PC-3 (cell line): Measurements from ENCODE around the gene RABL6. TPM values are rescaled to one million over a fixed set of nuclear protein-coding genes. Genes with fewer than 3 reads are reported as not detected.

Source experiments
- ATAC-seq: fragments of 200-7000 bp; cut with Tn5 transposase; 2 replicates; pipeline ENCODE4 v1.9.1; 2020; ENCODE audit warnings: mild to moderate bottlenecking, moderate library complexity
- BruUV-seq: library from RNA; stranded (reverse); fragments of 400-500 nt; replicated peaks from 2 replicates; lab custom pipeline; 2021; lab: Mats Ljungman, UMichigan
- CTCF ChIA-PET: fragments of 300-600 bp; sonication (Branson Sonifier 250); formaldehyde crosslinking; loops from one replicate; lab custom pipeline; 2022; ENCODE audit warnings: antibody characterized with exemption; lab: Charles Lee
- POLR2A ChIA-PET: fragments of 300-600 bp; sonication (Branson Sonifier 250); formaldehyde crosslinking; loops from one replicate; lab custom pipeline; 2022; ENCODE audit warnings: antibody characterized with exemption; ENCODE audit not compliant: unreplicated experiment; lab: Charles Lee
- DNase-seq: peaks from one replicate; pipeline ENCODE4 v3.0.0-alpha.2; 2015
- H2AFZ ChIP-seq: fragments of 300-600 bp; sonication (generic); 2 replicates; pipeline ENCODE4 v1.6.0; 2016; ENCODE audit warnings: antibody characterized with exemption, low read length
- H3F3A ChIP-seq: fragments of 300-600 bp; sonication (generic); one replicate; pipeline ENCODE4 v1.6.0; 2017; ENCODE audit warnings: antibody characterized with exemption, low read length, control low read depth, mild to moderate bottlenecking; ENCODE audit not compliant: unreplicated experiment
- H3K27ac ChIP-seq: fragments of 300-600 bp; sonication (generic); 2 replicates; pipeline ENCODE4 v1.5.1; 2016; ENCODE audit warnings: mild to moderate bottlenecking, low read length
- H3K27me3 ChIP-seq: fragments of 300-600 bp; sonication (generic); 2 replicates; pipeline ENCODE4 v1.6.1; 2016; ENCODE audit warnings: low read length, mixed read lengths
- H3K36me3 ChIP-seq: fragments of 300-600 bp; sonication (generic); 2 replicates; pipeline ENCODE4 v1.6.1; 2016; ENCODE audit warnings: low read depth, mixed run types, low read length, mixed read lengths
- H3K4me1 ChIP-seq: fragments of 300-600 bp; sonication (generic); 2 replicates; pipeline ENCODE4 v1.5.1; 2016; ENCODE audit warnings: low read length; ENCODE audit not compliant: insufficient read depth
- H3K4me2 ChIP-seq: fragments of 300-600 bp; sonication (generic); 2 replicates; pipeline ENCODE4 v1.6.0; 2016; ENCODE audit warnings: low read length
- H3K4me3 ChIP-seq: fragments of 300-600 bp; sonication (generic); 2 replicates; pipeline ENCODE4 v1.5.1; 2016; ENCODE audit warnings: mild to moderate bottlenecking, low read length, mixed read lengths
- H3K79me2 ChIP-seq: fragments of 300-600 bp; sonication (generic); 2 replicates; pipeline ENCODE4 v1.6.1; 2017; ENCODE audit warnings: low read length, mixed read lengths
- H3K9ac ChIP-seq: fragments of 300-600 bp; sonication (generic); 2 replicates; pipeline ENCODE4 v1.6.0; 2016; ENCODE audit warnings: mild to moderate bottlenecking, low read length
- H3K9me2 ChIP-seq: fragments of 300-600 bp; sonication (generic); replicated peaks from 2 replicates; pipeline ENCODE4 v1.6.1; 2016; ENCODE audit warnings: mixed run types, low read length, mixed read lengths
- H3K9me3 ChIP-seq: fragments of 300-600 bp; sonication (generic); 2 replicates; pipeline ENCODE4 v1.6.1; 2016; ENCODE audit warnings: low read length, mixed read lengths
- H4K20me1 ChIP-seq: fragments of 300-600 bp; sonication (generic); 2 replicates; pipeline ENCODE4 v1.6.1; 2016; ENCODE audit warnings: low read length, mixed read lengths
- CTCF ChIP-seq: fragments of 300-600 bp; sonication (generic); conservative IDR thresholded peaks from 2 replicates; pipeline ENCODE4 v1.5.1; 2017; ENCODE audit warnings: antibody characterized with exemption, low read depth, mild to moderate bottlenecking, low read length
- EZH2 ChIP-seq: fragments of 300-600 bp; sonication (generic); IDR thresholded peaks from one replicate; pipeline ENCODE4 v1.6.1; 2017; ENCODE audit warnings: antibody characterized with exemption, mild to moderate bottlenecking, low read length; ENCODE audit not compliant: unreplicated experiment
- EZH2phosphoT487 ChIP-seq: fragments of 300-600 bp; sonication (generic); IDR thresholded peaks from 2 replicates; pipeline ENCODE4 v1.6.1; 2018; ENCODE audit warnings: mild to moderate bottlenecking, antibody characterized with exemption, low read length, borderline replicate concordance
- intact Hi-C: fragments of 100-400 bp; cut with micrococcal nuclease; formaldehyde crosslinking; loops from 2 replicates; pipeline ENCODE4 v1.9.0; 2023
- total RNA-seq: library from RNA; depleted of rRNA; stranded (reverse); fragments of >200 nt; gene quantifications from 2 replicates; pipeline ENCODE4 v1.2.3, GENCODE V29; 2014

RABL6 gene
- total RNA-seq, 1 experiment from 2014 or later, result 84.3 TPM

- H3K36me3 ChIP-seq, result no peaks in the 10 kb centered on the region
- no peak overlapping the region for H3K27ac ChIP-seq
- CTCF ChIA-PET, result no interaction called here
- DNase-seq (no peak), ATAC-seq (no peak)
- H3K9ac ChIP-seq, result no peak overlapping the region
- H3K4me3 ChIP-seq, result no peak overlapping the region
- 0 out of 2 replicates have a peak, but pooled peaks cover 3% of the 10 kb centered on the region for H3K9me3 ChIP-seq
- no peak overlapping the region for H3K4me2 ChIP-seq
- TF ChIP-seq EZH2, result no peak
- TF ChIP-seq CTCF, result no peak
- TF ChIP-seq EZH2phosphoT487, result no peak
- no peaks in the 10 kb centered on the region for H3F3A ChIP-seq
- H2AFZ ChIP-seq, result no peak overlapping the region
- POLR2A ChIA-PET, result no interaction called here
- BruUV-seq, result no TSS peak
- no peaks in the 10 kb centered on the region for H3K27me3 ChIP-seq
- H3K79me2 ChIP-seq, result no peaks in the 10 kb centered on the region
- no peaks in the 10 kb centered on the region for H3K9me2 ChIP-seq
- intact Hi-C loops, result no loop called here
- H3K4me1 ChIP-seq, result no peaks in the 10 kb centered on the region
- no peaks in the 10 kb centered on the region for H4K20me1 ChIP-seq
Observed at GRCh38 chr9:136875155-136875554, 67.4 kb downstream of the RABL6 start.

- TF ChIP-seq EZH2phosphoT487, result no peak
- DNase-seq (no peak), ATAC-seq (no peak)
- H2AFZ ChIP-seq, result no peak overlapping the region
- no peaks in the 10 kb centered on the region for H3F3A ChIP-seq
- CTCF ChIA-PET, result no interaction called here
- H3K27ac ChIP-seq, result no peak overlapping the region
- no TSS peak for BruUV-seq
- no peaks in the 10 kb centered on the region for H4K20me1 ChIP-seq
- H3K79me2 ChIP-seq, result no peaks in the 10 kb centered on the region
- H3K9me3 ChIP-seq, result 0 out of 2 replicates have a peak, but pooled peaks cover 3% of the 10 kb centered on the region
- H3K27me3 ChIP-seq, result no peaks in the 10 kb centered on the region
- H3K4me3 ChIP-seq, result no peak overlapping the region
- no peak overlapping the region for H3K9ac ChIP-seq
- POLR2A ChIA-PET, result no interaction called here
- no peak overlapping the region for H3K4me2 ChIP-seq
- no peaks in the 10 kb centered on the region for H3K4me1 ChIP-seq
- intact Hi-C loops, result no loop called here
- no peaks in the 10 kb centered on the region for H3K9me2 ChIP-seq
- H3K36me3 ChIP-seq, result no peaks in the 10 kb centered on the region
Observed at GRCh38 chr9:136876476-136876875, 68.7 kb downstream of the RABL6 start.

- Histone ChIP-seq H3K79me2 (0 out of 2 replicates have a peak, but pooled peaks cover 4% of the 10 kb centered on the region), H3K9ac (no peak overlapping the region), H2AFZ (no peak overlapping the region), H3K27ac (no peak overlapping the region), H3K4me3 (no peak overlapping the region), H3K4me1 (peaks cover 10% of the 10 kb centered on the region; the same call in 1 of the 2 replicates), H3K36me3 (no peaks in the 10 kb centered on the region), H4K20me1 (no peaks in the 10 kb centered on the region), H3K27me3 (no peaks in the 10 kb centered on the region), H3K9me3 (no peaks in the 10 kb centered on the region), H3K4me2 (no peak overlapping the region), H3F3A (no peaks in the 10 kb centered on the region), H3K9me2 (no peaks in the 10 kb centered on the region)
- no peak for DNase-seq
- no peak for ATAC-seq
- intact Hi-C loops, result no loop called here
- BruUV-seq, result no TSS peak
- TF ChIP-seq EZH2 (no peak), EZH2phosphoT487 (no peak), CTCF (no peak)
- ChIA-PET POLR2A (no interaction called here), CTCF (no interaction called here)
Observed at GRCh38 chr9:136880651-136881050, 72.9 kb downstream of the RABL6 start.
